Activated T-cell treated with anti-CD3 and anti-CD28 coated beads, Interleukin-2, amount 50 U/mL, for 4 hours (primary cell): ENCODE results near the gene ITGA2B. TPM values are rescaled to one million over a fixed set of nuclear protein-coding genes. Genes with fewer than 3 reads are reported as not detected.
A peak's percentile ranks its signal among the peaks of the same experiment; 100 is the strongest.
"Not testable (repeated sequence)": the region's sequence is repeated elsewhere in the genome, so short reads cannot be mapped to it uniquely, and the experiment has no call there.

Source experiments
- ATAC-seq, 2 donors: fragments of 200-7000 bp; cut with Tn5 transposase; one replicate each; pipeline ENCODE4 v1.10.0; 2021
- DNase-seq: peaks from one replicate; pipeline ENCODE4 v3.0.0-alpha.2; 2020
- H3K27me3 Mint-ChIP-seq: one replicate; pipeline ENCODE4 v1.8.0; 2021; ENCODE audit warnings: low read depth, mixed read lengths
- H3K36me3 Mint-ChIP-seq: one replicate; pipeline ENCODE4 v1.8.0; 2022; ENCODE audit warnings: mixed read lengths; ENCODE audit not compliant: insufficient read depth
- H3K4me1 Mint-ChIP-seq: one replicate; pipeline ENCODE4 v1.8.0; 2021; ENCODE audit warnings: low read depth, mixed read lengths
- H3K4me3 Mint-ChIP-seq: one replicate; pipeline ENCODE4 v1.8.0; 2021; ENCODE audit warnings: mild to moderate bottlenecking, moderate library complexity, mixed read lengths
- H3K9me3 Mint-ChIP-seq: one replicate; pipeline ENCODE4 v1.8.0; 2021; ENCODE audit warnings: mixed read lengths
- total RNA-seq, 3 donors: library from RNA; stranded (reverse); gene quantifications; one replicate each; pipeline ENCODE4 v1.2.1, GENCODE V29; 2021

ITGA2B gene
- total RNA-seq, 3 donors from 2014 or later: 0.90 to 1.8 (median 1.1) TPM

DNA sequence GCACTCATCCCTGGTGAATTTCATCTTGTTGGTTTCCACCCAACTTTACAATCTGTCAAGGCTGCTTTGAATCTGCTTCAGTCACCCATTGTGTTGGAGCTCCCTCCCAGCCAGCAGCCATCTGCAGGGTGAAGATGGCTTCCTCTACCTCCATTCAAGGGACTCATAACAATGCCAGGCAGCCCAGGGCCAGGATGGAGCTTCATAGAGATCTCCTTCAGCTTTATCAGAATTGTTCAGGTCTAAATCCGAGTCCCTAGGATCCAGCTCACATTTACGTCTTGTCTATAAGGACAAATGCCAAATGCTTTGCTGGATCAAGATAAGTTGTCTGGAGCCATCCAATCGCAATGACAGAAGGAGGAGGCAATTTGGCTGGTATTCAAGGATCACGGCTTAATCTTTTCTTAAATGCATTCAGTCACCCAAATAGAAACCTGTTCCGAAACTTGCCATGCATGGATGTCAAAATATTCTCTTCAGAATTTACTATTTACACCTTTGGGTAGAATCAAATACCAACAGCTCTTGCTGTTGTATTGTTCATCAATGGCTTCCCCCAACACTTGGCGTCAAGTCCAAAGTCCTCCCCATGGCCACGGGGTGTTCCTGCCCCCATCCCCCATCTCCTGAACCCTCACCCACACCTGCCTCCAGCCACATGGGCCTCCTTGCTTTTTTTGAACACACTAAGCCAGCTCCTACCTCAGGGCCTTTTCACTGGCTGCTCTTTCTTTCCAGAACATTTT, 22.0 kb downstream of the ITGA2B start:
- no peak for ATAC-seq
- DNase-seq: no peak
- peaks cover 4% of the 10 kb centered on the region for H3K4me1 Mint-ChIP-seq
- no peaks in the 10 kb centered on the region for H3K36me3 Mint-ChIP-seq
- H3K4me3 Mint-ChIP-seq: no peak overlapping the region
- no peaks in the 10 kb centered on the region for H3K9me3 Mint-ChIP-seq
- peaks cover 44% of the 10 kb centered on the region for H3K27me3 Mint-ChIP-seq

DNA sequence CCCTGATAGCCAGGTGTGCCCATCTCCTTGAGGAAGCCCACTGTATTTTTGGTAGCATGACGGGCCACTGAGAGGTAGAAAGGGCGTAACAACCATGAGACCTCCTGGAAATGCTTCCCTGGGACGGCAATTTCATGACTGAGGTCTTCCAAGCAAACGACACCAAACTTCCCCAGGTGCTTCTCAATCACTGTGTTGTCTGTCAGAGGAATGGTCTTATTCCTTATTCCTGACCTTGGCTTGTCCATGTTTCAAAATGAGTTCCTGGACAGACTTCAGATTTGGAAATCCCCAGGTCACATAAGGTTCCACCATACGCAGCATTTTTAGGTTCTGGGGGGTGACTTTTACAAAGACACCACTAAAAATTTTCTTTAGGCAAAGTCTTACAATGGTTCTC, 24.4 kb downstream of the ITGA2B start:
- not testable (repeated sequence) for H3K9me3 Mint-ChIP-seq, DNase-seq, H3K36me3 Mint-ChIP-seq, ATAC-seq, H3K4me1 Mint-ChIP-seq
- H3K4me3 Mint-ChIP-seq: peak overlapping the region; percentile 38
- peaks cover 46% of the 10 kb centered on the region for H3K27me3 Mint-ChIP-seq

DNA sequence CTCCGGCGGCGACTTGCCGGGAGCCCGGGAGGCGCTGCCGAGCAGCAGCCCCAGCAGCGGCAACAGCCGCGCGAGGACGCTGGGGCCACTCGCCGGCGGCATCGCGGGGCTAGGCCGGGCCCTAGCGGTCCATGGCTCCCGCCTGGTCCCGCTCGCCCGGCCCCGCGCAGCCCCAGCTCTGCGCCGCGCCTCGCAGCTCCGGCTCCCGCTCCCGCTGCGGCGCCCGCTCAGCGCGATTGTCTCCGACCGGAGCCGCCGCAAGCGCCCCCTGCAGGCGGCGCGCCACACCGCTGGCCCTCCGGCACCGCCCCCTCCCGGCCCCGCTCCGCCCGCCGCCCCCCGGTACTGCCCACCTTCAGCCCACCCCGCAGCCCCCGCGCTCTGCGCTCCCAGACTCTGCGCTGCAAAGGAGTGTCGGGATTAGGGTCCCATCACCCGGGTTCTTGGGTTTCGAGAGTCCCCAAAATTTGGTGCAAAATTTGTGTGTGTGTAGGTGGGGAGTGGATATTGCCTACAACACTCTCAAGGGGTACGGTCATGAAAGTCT, 25.8 kb downstream of the ITGA2B start, which contains the start of gene FAM171A2:
Gene FAM171A2, minus strand, starts transcription at position 241 of the 547 bp plus-strand sequence. Its CDS starts 139 bp downstream, at position 102.
- no peaks in the 10 kb centered on the region for H3K9me3 Mint-ChIP-seq
- DNase-seq (peak; percentile 60), ATAC-seq (peak; percentile 95 to 96)
- H3K4me3 Mint-ChIP-seq: peak within 1 kb of the TSS; percentile 72
- peaks cover 10% of the 10 kb centered on the region for H3K4me1 Mint-ChIP-seq
- H3K36me3 Mint-ChIP-seq: no peaks in the 10 kb centered on the region
- peaks cover 38% of the 10 kb centered on the region for H3K27me3 Mint-ChIP-seq

DNA sequence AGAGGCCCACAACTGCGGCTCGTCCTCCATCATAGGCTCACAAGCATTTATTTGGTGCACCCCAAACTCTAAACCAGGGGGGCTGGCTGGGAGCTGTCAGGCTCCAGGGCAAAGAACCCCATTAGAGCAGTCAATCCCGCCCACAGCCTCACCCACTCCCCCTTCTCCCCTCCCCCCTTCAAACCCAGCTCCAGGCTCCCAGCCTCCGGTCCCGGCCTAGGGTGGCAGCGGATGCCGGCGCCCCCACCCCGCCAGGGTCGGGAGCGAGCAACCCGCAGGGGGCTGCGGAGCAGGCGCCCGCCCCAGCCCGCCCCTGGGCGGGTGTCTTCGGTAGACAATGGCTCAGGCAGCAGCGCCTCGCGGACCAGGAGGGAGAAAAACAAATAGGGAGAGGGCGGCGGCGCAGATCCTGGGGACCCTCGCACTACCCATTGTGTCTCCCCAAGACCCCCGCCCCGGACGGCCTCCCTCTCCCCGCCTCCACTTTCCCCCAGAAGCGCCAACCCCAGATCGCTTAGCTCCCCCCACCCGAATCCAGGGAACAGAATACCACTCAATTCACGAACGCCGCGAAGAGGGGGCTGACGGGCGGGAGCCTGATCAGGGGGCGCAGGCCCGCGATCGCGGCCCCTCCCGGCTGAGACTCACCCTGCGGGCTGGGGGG, 26.4 kb downstream of the ITGA2B start:
- peak overlapping the region; percentile 72 for H3K4me3 Mint-ChIP-seq
- no peaks in the 10 kb centered on the region for H3K36me3 Mint-ChIP-seq
- no peaks in the 10 kb centered on the region for H3K9me3 Mint-ChIP-seq
- peaks cover 33% of the 10 kb centered on the region for H3K27me3 Mint-ChIP-seq
- peak; percentile 54 to 61 for ATAC-seq
- H3K4me1 Mint-ChIP-seq: peaks cover 10% of the 10 kb centered on the region
- no peak for DNase-seq

DNA sequence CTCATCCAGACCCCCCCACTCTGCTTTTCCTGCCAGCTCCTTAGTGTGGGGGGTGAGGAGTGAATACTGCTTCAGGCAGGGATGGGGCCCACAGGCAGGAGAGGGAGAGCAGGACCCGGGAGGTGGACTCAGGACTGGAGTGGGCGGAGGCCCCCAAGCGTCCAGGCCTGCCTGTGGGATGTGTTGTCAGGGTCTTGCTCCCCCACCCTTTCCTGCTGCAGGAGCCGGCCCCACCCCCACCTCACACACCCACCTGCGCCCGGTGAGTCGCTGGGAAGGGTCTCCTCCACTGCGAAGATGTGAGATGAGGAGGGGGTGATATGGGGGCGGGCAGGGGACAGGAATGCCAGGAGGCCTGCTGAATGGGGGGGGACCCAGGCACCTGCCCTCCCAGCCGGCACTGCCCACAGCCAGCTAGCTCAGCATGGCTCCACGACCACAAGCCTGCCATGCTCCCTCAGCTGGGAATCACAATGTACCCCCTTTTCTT, 26.9 kb downstream of the ITGA2B start:
- no peak for ATAC-seq

DNA sequence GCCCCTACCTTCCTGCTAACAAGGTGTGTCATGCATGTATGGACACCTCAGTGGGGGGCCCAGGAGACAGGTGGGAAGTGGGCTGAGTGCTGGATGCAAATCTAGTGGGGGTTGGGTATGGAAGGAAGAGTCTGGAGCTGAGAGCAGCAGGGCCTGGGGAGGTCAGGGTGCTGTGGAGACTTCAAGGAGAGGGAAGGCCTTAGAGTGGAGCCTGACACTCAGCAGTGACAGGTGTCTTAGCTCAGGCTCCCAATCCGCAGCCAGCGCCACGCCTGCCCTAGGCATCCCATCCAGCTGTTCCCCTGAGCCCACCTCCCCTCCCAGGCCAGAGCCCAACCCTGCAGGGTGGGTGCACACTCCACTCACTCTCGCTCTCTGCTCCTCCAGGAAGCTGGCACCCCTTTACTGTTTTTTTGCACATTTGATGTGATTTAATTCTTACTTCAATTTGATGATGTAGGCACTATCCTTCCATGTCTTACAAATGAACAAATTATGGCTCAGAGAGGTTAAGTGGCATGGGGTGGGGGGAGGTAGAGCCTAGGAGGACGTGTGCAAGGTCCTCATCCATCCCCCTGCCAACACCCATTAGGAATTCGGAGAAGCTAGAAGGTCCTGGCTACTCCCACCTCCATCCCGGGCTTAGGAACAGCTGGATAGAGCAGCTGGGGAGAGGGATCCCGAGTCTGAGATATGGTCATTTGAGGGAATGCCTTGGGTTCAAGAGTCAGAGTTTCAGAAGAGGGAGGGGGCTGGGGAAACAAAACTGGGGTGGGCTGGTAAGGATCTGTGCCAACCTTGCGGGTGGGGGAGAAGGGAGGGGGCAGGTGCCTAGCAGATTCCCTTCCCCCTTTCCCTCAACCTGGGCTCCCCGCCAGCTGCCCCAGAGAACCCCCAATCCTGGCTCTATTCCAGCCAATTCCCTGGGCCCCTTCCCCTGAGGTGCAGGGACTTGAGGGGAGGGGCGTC, 27.9 kb downstream of the ITGA2B start:
- ATAC-seq: no peak
- DNase-seq: no peak
- no peaks in the 10 kb centered on the region for H3K36me3 Mint-ChIP-seq
- no peak overlapping the region for H3K4me3 Mint-ChIP-seq
- H3K27me3 Mint-ChIP-seq: peaks cover 31% of the 10 kb centered on the region
- peaks cover 10% of the 10 kb centered on the region for H3K4me1 Mint-ChIP-seq
- no peaks in the 10 kb centered on the region for H3K9me3 Mint-ChIP-seq

More for the DNA sequence above, 26.9 kb downstream of the ITGA2B start:
- no peak for DNase-seq
- Mint-ChIP-seq H3K9me3 (no peaks in the 10 kb centered on the region), H3K4me1 (peaks cover 10% of the 10 kb centered on the region), H3K4me3 (no peak overlapping the region), H3K36me3 (no peaks in the 10 kb centered on the region), H3K27me3 (peaks cover 31% of the 10 kb centered on the region)

DNA sequence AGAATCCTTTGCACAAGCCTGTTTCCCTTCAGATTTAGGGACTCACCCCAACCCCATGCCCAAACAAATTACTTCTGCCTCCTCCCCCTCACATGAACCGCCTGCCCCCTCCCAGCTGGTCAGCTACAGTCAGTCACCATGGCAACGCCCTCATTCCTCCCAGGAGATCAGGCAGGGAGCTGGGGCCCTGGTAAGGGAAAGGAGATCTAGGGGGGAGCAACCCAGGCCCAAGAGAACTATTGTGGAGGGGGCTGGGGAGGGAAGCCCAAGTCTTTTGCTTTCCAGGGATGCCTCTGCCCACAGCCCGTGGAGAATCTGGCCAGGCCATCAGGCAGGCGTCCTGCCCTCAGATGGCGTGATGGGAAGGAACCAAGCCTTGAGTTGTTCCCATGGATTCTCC, 28.6 kb downstream of the ITGA2B start:
- Mint-ChIP-seq H3K4me3 (no peak overlapping the region), H3K4me1 (peaks cover 10% of the 10 kb centered on the region), H3K27me3 (peaks cover 24% of the 10 kb centered on the region), H3K9me3 (no peaks in the 10 kb centered on the region), H3K36me3 (no peaks in the 10 kb centered on the region)
- DNase-seq (no peak), ATAC-seq (no peak)

DNA sequence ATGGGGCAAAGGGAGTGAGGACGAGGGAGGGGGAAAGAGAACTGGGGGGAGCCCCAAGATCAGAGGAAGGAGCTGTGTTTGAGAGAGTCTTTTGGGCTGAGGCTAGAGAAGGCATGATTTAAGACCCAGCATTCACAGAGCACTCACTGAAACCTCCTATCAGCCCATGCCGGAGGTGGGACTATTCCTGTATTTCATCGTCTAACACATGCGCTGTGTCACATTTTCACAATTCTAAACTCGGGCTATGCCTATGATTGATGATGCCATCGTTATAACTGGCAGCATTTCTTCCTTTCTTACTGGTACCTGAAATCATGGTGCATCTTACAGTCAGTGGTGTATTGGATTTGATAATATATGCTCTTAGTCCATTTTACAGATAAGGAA, 29.3 kb downstream of the ITGA2B start:
- Mint-ChIP-seq H3K36me3 (no peaks in the 10 kb centered on the region), H3K27me3 (peaks cover 18% of the 10 kb centered on the region), H3K9me3 (no peaks in the 10 kb centered on the region), H3K4me1 (peaks cover 10% of the 10 kb centered on the region), H3K4me3 (no peak overlapping the region)
- ATAC-seq (no peak), DNase-seq (no peak)

DNA sequence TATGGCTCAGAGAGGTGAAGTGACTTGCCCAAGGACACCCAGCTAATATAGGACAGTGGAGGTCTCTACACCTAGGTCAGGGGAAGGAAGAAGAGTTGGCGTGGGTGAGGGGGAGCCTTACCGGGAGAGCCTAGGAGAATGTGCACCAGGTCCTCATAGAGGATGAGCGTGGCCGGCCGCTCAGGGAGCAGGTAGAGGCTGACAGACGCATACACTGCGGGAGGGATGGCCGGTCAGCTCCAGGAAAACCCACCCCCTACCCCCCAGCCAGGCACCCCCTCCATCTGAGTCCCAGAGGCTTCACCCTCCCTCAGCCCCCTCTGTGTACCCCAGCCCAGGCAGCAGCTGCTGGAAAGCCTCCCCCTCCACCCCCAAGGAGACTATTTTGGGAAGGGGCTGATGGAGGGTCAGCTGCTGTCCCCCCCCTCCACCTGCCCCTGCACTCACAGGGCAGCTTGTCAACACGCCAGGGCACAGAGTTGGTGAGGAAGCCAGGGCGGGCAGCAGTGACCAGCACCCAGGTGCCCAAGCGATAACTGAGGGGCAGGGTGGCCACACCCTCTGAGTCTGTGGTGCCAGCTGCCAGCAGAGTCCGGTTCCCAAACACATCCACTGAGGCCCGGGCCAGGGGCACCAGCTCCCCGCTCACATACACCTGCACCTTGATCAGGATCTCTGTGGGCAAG, 29.8 kb downstream of the ITGA2B start:
- Mint-ChIP-seq H3K4me3 (no peak overlapping the region), H3K9me3 (no peaks in the 10 kb centered on the region), H3K4me1 (peaks cover 10% of the 10 kb centered on the region), H3K27me3 (peaks cover 12% of the 10 kb centered on the region), H3K36me3 (no peaks in the 10 kb centered on the region)
- no peak for ATAC-seq
- DNase-seq: no peak

DNA sequence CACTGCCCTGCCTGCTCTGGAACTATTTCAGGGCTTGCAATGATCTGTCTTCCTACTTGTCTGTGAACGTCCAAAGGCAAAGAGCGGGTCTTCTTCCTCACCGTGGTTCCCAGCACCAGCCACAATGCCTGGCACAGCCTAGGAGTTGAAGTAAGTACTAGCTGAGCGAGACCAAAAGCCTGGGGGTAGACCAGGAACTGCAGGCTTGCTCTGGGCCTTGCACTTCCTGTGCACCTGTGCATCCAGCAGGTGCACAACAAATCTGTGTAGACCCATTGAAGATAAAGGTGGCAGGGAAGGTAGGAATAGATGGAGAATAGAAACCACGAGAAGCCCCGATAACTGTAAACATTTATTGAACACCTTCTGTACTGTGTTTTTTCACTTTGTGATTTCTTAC, 30.4 kb downstream of the ITGA2B start:
- Mint-ChIP-seq H3K4me3 (no peak overlapping the region), H3K4me1 (peaks cover 10% of the 10 kb centered on the region), H3K27me3 (peaks cover 11% of the 10 kb centered on the region), H3K36me3 (no peaks in the 10 kb centered on the region), H3K9me3 (no peaks in the 10 kb centered on the region)
- ATAC-seq (no peak), DNase-seq (no peak)

DNA sequence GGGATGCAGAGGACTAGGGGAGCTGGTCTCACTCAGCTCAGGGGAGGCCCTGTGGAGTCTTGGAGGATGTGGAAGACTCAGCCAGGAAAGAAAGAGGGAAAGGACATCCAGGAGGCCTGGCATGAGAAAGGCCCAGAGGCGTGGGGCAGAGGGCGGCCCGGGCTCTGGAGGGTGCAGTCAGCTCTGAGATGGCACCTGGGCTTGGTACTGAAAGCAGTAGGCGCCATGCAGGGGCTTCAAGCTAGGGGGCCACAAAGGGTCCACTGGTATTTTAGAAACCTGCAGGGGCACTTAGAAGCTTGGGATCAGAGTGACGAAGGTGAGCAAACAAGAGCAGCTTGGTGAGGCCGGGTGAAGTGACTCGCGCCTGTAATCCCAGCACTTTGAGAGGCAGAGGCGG, 31.4 kb downstream of the ITGA2B start:
- peaks cover 7% of the 10 kb centered on the region for H3K4me1 Mint-ChIP-seq
- DNase-seq: no peak
- H3K9me3 Mint-ChIP-seq: no peaks in the 10 kb centered on the region
- H3K27me3 Mint-ChIP-seq: peaks cover 11% of the 10 kb centered on the region
- no peaks in the 10 kb centered on the region for H3K36me3 Mint-ChIP-seq
- no peak for ATAC-seq
- H3K4me3 Mint-ChIP-seq: no peak overlapping the region

DNA sequence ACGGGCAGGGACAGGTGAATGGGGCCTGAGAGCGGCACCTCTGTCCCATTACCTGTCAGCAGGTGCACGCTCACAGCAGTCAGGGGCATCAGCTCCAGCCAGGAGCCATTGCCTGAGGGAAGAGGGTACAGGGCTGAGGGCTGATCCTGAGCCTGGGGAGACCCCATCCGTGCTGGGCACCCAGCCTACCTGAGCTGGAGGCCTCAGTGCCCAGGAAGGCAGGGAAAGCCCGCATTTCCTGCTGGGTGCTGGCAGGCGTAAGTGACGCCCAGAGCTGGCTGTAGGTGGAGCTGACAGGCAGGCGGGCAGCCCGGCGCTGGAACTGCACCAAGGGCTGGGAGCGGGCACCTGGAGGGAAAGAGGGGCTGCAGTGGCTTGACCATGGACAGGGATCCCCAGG, 33.2 kb downstream of the ITGA2B start:
- no peaks in the 10 kb centered on the region for H3K9me3 Mint-ChIP-seq
- H3K36me3 Mint-ChIP-seq: no peaks in the 10 kb centered on the region
- peaks cover 9% of the 10 kb centered on the region for H3K4me1 Mint-ChIP-seq
- H3K4me3 Mint-ChIP-seq: no peak overlapping the region
- ATAC-seq (no peak), DNase-seq (no peak)
- peaks cover 5% of the 10 kb centered on the region for H3K27me3 Mint-ChIP-seq

DNA sequence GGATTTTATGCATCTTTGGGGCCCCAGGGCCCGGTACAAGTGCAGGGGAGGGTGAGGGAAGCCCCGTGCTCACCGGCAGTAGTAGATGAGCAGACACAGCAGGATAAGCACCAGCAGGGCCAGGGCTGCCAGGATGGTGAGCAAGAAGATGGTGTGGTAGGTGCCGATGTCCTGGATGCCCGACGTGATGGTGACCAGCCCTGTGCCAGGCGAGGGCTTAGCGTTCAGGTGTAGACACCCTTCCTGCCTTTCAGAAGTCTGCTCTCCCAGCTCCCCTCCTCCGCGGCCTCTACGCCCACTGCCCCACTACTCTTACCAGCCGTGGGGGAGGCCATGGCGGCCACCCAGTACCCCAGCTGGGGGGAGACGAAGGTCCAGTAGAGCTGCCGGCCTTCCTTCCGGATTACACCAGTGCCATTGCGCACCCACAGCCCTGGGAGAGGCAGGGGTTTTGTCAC, 33.8 kb downstream of the ITGA2B start:
- no peak for DNase-seq
- peaks cover 9% of the 10 kb centered on the region for H3K4me1 Mint-ChIP-seq
- no peaks in the 10 kb centered on the region for H3K27me3 Mint-ChIP-seq
- ATAC-seq: no peak
- H3K9me3 Mint-ChIP-seq: no peaks in the 10 kb centered on the region
- H3K4me3 Mint-ChIP-seq: no peak overlapping the region
- H3K36me3 Mint-ChIP-seq: no peaks in the 10 kb centered on the region
